ENCODE data around the gene HNRNPUL2.

Gene HNRNPUL2

DNA sequence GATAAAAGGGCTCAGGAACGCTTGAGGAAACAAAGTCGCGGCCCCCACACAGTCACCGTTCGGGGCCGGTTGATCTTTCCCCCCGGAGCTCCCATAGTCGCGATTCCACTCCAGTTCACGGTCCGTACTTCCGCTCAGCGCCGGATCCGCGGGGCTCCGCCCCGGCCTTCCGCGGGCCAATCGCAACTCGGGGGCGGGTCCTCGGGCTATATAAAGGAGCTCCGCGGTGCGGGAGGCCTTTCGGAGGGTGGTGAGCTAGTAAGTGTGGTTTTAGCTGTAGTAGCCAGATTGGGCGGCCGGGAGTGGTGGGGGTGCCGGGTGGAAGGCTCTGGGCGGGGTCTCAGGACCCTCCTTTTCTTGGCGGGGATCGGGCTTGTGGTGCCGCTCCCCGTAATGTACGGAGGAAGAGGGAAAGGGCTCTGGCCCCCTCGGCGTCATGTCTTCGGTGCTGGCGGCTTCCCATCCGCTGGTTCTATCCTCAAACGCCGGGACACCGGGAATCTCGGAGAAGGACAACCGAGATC is 62.1 kb downstream of the HNRNPUL2 start, which contains the start of the genes C11orf98 and CSKMT:
TSS of gene C11orf98 (minus strand) at position 136 of the 524 bp plus-strand sequence. CDS start at position 95, 41 bp downstream.
TSS of gene CSKMT (plus strand) at position 238 of the 524 bp plus-strand sequence. CDS start 568 bp downstream, outside the sequence.
- peak within 1 kb of the TSS; percentile 78 for H3K4me3 ChIP-seq (replicated peaks; ENCODE audit: low read depth, low read length)
- H3K27me3 ChIP-seq (replicated peaks; ENCODE audit: control insufficient read depth, insufficient read depth, low read length): no peaks in the 10 kb centered on the region
- TF ChIP-seq, protein P1, sequence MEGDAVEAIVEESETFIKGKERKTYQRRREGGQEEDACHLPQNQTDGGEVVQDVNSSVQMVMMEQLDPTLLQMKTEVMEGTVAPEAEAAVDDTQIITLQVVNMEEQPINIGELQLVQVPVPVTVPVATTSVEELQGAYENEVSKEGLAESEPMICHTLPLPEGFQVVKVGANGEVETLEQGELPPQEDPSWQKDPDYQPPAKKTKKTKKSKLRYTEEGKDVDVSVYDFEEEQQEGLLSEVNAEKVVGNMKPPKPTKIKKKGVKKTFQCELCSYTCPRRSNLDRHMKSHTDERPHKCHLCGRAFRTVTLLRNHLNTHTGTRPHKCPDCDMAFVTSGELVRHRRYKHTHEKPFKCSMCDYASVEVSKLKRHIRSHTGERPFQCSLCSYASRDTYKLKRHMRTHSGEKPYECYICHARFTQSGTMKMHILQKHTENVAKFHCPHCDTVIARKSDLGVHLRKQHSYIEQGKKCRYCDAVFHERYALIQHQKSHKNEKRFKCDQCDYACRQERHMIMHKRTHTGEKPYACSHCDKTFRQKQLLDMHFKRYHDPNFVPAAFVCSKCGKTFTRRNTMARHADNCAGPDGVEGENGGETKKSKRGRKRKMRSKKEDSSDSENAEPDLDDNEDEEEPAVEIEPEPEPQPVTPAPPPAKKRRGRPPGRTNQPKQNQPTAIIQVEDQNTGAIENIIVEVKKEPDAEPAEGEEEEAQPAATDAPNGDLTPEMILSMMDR (IDR thresholded peaks at IDR 0.05; ENCODE audit: insufficient read depth, low read length, poor library complexity, severe bottlenecking): no peak
- DNase-seq (ENCODE audit: extremely low read depth, insufficient read length): peak; percentile 96
- H3K36me3 ChIP-seq (ENCODE audit: control insufficient read depth, insufficient read depth, low read length): peaks cover 15% of the 10 kb centered on the region

DNA sequence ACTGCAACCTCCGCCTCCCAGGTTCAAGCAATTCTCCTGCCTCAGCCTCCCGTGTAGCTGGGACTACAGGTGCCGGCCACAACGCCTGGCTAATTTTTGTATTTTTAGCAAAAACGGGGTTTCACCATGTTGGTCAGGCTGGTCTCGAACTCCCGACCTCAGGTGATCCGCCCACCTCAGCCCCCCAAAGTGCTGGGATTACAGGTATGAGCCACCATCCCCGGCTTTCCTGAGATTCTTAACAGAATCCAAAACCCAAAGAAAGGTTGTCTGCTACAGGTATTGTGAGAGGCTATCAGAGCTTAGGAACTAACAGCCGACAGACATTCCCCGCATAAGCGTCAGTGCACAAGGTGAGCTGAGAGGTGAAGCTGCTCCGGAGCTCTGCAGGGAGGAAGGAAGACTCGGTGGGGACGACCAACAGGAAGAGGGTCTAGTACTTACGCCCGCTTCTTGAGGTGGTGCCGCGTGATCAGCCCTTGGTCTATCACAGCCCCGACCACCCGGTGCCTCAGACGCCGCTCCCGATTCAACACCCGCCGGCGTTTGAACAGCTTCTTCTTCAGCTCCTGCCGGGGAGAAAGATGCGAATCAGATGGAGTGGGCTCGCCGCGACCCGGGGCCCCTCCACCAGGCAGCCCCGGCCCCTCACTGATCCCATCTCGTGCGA is 62.7 kb downstream of the HNRNPUL2 start:
- no peak for DNase-seq (ENCODE audit: extremely low read depth, insufficient read length)
- peak overlapping the region; percentile 78 for H3K4me3 ChIP-seq (replicated peaks; ENCODE audit: low read depth, low read length)
- peaks cover 15% of the 10 kb centered on the region for H3K36me3 ChIP-seq (ENCODE audit: control insufficient read depth, insufficient read depth, low read length)
- TF ChIP-seq, protein P1 (IDR thresholded peaks at IDR 0.05; ENCODE audit: insufficient read depth, low read length, poor library complexity, severe bottlenecking): no peak
- H3K27me3 ChIP-seq (replicated peaks; ENCODE audit: control insufficient read depth, insufficient read depth, low read length): no peaks in the 10 kb centered on the region
